HG03025 (cell line): ENCODE data around the gene PRSS3.
"Not testable (repeated sequence)": the region's sequence is repeated elsewhere in the genome, so short reads cannot be mapped to it uniquely, and the experiment has no call there.

Experiments used
- ATAC-seq: cut with Tn5 transposase; IDR thresholded peaks from one replicate; pipeline ENCODE4 v1.9.1; 2021; ENCODE audit warnings: mild to moderate bottlenecking, moderate library complexity; ENCODE audit not compliant: unreplicated experiment, low FRiP score

Gene PRSS3

DNA sequence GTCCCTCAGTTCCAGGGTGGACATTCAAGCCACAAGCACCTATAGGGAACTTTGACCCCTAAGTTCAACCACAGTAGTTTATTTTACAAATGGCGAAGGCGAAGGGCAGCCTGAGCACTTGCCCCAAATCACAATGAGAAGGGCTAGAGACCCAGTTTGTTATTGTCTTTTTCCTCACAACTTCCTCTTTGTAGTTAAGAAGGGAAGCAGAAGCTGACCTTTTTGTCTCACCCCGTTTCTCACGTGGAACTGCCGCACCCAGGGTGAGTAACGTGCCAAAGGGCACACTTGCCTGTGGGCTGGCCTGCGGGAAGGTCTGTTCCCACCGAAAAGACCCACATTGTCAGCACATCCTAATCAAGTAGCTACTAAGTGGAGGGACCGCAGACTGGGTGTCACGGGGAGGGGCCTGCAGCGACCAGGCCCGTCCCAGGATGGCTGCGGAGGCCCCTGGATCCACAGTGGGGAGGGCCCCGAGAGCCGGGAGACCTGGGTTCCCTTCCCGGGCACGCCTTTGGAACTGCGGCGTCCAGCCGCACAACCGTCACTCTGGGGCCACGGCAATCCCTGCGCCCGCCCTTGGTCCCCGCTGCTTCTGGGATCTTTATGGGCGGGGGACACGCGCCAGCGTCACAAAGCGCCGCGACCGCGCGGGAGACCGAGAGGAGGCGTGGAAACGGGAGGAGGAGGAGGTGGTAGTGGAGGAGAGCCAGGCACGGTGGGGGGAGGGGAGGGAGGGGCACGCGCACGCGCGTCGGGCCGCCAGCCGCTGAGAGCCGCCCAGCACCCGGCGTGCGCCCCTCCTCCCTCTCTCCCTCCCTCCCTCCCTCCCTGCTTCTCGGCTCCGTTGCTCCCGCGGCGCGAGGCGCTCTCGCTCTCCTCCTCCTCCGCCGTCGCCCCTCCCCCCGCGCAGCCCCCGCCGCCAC lies 21.2 kb downstream of the PRSS3 start, which contains the start of gene UBE2R2:
UBE2R2 (plus strand) TSS at position 834 of the 926 bp plus-strand sequence. CDS start 598 bp downstream, outside the sequence.
- ATAC-seq, result peak; percentile 54

- ATAC-seq, result peak; percentile 28
These were observed 22.2 kb downstream of the PRSS3 start for GRCh38 chr9:33817327-33818166.

DNA sequence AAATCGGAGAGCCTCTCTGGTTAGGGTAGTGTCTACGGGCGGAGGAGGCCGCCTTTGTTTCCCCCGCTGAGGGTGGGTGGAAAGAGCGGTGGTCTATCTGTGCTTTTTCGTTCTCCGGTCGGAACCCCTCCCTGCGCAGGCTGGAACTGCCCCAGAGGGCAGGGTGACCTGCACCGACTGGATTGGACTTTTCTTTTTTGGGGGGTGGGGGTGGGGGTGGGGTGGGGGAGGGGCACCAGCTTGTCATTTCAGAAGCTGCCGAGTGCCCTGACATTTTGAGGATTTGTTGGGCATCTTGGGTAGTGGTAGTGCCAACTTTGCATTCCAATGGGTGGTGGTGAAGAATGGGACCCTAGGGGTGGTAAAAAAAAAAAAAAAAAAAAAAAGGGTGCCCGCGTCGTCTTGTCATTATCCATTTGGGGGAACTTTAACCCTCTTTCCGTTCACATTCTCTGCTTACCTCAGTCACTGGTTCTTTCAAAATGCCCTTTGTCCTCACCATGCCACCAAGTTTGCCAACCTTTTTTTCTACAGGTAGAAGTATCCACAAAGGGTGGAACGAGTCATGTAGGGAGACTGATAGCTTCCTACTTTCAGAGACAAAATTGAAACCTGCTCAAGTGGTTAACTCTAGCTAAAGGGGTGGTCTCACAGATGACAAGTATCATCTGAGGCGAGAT lies 22.9 kb downstream of the PRSS3 start:
- no peak for ATAC-seq

GRCh38 chr9:33818847-33819500 lies 23.6 kb downstream of the PRSS3 start:
- ATAC-seq, result no peak

- ATAC-seq, result no peak
These were observed 24.9 kb downstream of the PRSS3 start for GRCh38 chr9:33820231-33820745.

DNA sequence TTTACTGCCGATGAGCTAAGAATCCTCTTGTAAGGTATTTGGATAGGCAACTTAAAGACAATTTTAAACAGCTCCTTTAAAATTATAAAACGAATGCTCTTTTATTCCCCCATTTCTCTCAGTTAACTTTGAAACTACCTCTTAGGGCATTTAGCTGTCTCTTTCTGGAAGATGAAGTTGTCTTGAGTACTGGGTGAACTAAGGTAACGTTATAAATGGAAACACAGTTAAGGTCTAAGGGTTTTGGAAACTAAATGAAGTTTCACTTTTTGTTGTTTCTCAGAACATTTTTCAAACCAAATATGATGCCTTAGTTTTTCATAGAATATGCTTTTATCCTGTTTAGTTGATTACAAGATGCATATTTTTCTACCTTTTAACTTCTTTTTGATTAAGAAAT lies 28.4 kb downstream of the PRSS3 start:
- no peak for ATAC-seq

DNA sequence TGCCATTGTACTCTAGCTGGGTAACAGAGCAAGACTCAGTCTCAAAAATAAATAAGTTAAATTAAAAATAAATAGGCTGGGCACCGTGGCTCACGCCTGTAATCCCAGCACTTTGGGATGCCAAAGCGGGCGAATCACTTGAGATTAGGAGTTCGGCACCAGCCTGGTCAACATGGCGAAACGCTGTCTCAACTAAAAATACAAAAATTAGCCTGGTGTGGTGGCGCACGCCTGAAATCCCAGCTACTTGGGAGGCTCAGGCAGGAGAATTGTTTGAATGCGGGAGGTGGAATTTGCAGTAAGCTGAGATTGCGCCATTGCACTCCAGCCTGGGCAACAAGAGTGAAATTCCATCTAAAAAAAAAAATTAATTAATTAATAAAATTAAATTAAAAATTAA lies 31.9 kb downstream of the PRSS3 start:
- not testable (repeated sequence) for ATAC-seq

GRCh38 chr9:33829641-33830230 lies 34.4 kb downstream of the PRSS3 start:
- not testable (repeated sequence) for ATAC-seq

- ATAC-seq, result no peak
These were observed 40.4 kb downstream of the PRSS3 start for GRCh38 chr9:33835625-33836260.

- ATAC-seq, result not testable (repeated sequence)
These were observed 40.9 kb downstream of the PRSS3 start for GRCh38 chr9:33836261-33836660.

GRCh38 chr9:33837138-33837537 lies 41.8 kb downstream of the PRSS3 start:
- ATAC-seq, result no peak

DNA sequence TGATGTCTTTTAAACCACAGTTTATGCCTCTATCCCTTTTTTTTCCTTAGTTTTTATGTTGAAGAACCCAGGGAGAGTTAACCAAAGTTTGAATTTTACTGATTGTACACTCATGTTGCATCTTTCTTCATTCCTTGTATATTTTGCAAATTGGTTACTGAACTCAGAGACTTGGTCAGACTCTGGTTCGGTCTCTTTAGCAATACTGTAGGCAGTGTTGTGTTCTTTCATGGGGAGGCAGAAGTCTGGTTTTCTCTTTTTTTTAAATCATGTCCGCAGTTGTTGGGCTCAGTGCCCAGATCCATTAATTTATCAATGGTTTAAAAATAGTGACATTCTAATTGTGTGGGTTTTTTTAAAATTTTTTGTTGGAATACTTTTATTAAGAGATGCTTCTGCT lies 45.0 kb downstream of the PRSS3 start:
- no peak for ATAC-seq

- no peak for ATAC-seq
These were observed 48.1 kb downstream of the PRSS3 start for GRCh38 chr9:33843312-33843961.

GRCh38 chr9:33846231-33846630 lies 50.9 kb downstream of the PRSS3 start:
- ATAC-seq, result no peak

- ATAC-seq, result not testable (repeated sequence)
These were observed 52.5 kb downstream of the PRSS3 start for GRCh38 chr9:33847894-33848205.
